Neural cell (in vitro differentiated cells): ENCODE data around the gene CDYL. TPM values are rescaled to one million over a fixed set of nuclear protein-coding genes. Genes with fewer than 3 reads are reported as not detected.

ENCODE experiments used
- H2AFZ ChIP-seq: fragments of 200-600, 300-800 bp; sonication (generic), shearing (Covaris generic); 2 replicates; pipeline ENCODE4 v1.6.0; 2014; ENCODE audit warnings: low read depth, mild to moderate bottlenecking, antibody characterized with exemption, low read length, moderate library complexity
- H3F3A ChIP-seq: fragments of 200-600 bp; shearing (Covaris generic); 2 replicates; pipeline ENCODE4 v1.6.1; 2016; ENCODE audit warnings: mild to moderate bottlenecking, moderate library complexity, mixed read lengths, antibody characterized with exemption, low read length; ENCODE audit not compliant: insufficient read depth, poor library complexity, severe bottlenecking
- H3K27ac ChIP-seq: fragments of 200-600, 300-800 bp; sonication (generic), shearing (Covaris generic); 2 replicates; pipeline ENCODE4 v1.5.1; 2014; ENCODE audit warnings: mild to moderate bottlenecking, low read length, moderate library complexity
- H3K27me3 ChIP-seq: fragments of 300-800, 200-600 bp; sonication (generic), shearing (Covaris generic); 2 replicates; pipeline ENCODE4 v1.6.0; 2014; ENCODE audit warnings: mild to moderate bottlenecking, low read depth, low read length, moderate library complexity; ENCODE audit not compliant: insufficient read depth
- H3K36me3 ChIP-seq: fragments of 300-800, 200-600 bp; sonication (generic), shearing (Covaris generic); 2 replicates; pipeline ENCODE4 v1.5.1; 2014; ENCODE audit warnings: mild to moderate bottlenecking, antibody characterized with exemption, low read length, moderate library complexity; ENCODE audit not compliant: insufficient read depth
- H3K4me2 ChIP-seq: fragments of 300-800, 200-600 bp; sonication (generic), shearing (Covaris generic); 2 replicates; pipeline ENCODE4 v1.6.0; 2014; ENCODE audit warnings: mild to moderate bottlenecking, low read length
- H3K4me3 ChIP-seq: fragments of 300-800, 200-600 bp; sonication (generic), shearing (Covaris generic); 2 replicates; pipeline ENCODE4 v1.5.1; 2014; ENCODE audit warnings: mild to moderate bottlenecking, low read length, moderate library complexity
- H3K79me2 ChIP-seq: fragments of 200-600 bp; shearing (Covaris generic); replicated peaks from 2 replicates; pipeline ENCODE4 v1.6.0; 2014; ENCODE audit warnings: mild to moderate bottlenecking, low read length, moderate library complexity; ENCODE audit not compliant: insufficient read depth
- H3K9ac ChIP-seq: fragments of 300-800, 200-600 bp; sonication (generic), shearing (Covaris generic); 2 replicates; pipeline ENCODE4 v1.6.1; 2016; ENCODE audit warnings: mild to moderate bottlenecking, low read length, mixed read lengths
- H3K9me2 ChIP-seq: fragments of 200-600 bp; shearing (Covaris generic); 2 replicates; pipeline ENCODE4 v1.6.1; 2016; ENCODE audit warnings: mild to moderate bottlenecking, low read length, mixed read lengths; ENCODE audit not compliant: insufficient read depth
- H3K9me3 ChIP-seq: fragments of 200-600, 300-800 bp; sonication (generic), shearing (Covaris generic); 2 replicates; pipeline ENCODE4 v1.6.1; 2016; ENCODE audit warnings: mild to moderate bottlenecking, mixed run types, low read length, moderate library complexity, mixed read lengths
- H4K20me1 ChIP-seq: fragments of 200-600 bp; shearing (Covaris generic); 2 replicates; pipeline ENCODE4 v1.6.1; 2016; ENCODE audit warnings: mild to moderate bottlenecking, mixed run types; ENCODE audit not compliant: insufficient read depth
- CTCF ChIP-seq: fragments of 450-650 bp; IDR thresholded peaks from 2 replicates; pipeline ENCODE4 v1.5.1; 2014; ENCODE audit warnings: antibody characterized with exemption, mild to moderate bottlenecking, moderate library complexity; ENCODE audit not compliant: poor library complexity, severe bottlenecking
- EP300 ChIP-seq: fragments of 450-650 bp; conservative IDR thresholded peaks from 2 replicates; pipeline ENCODE4 v1.6.1; 2014; ENCODE audit warnings: antibody characterized with exemption, mild to moderate bottlenecking, moderate library complexity; ENCODE audit not compliant: poor library complexity, severe bottlenecking
- EZH2 ChIP-seq: fragments of 200-600, 300-800 bp; shearing (Covaris generic), sonication (generic); IDR thresholded peaks from 2 replicates; pipeline ENCODE4 v1.6.1; 2014; ENCODE audit warnings: antibody characterized with exemption, low read length, borderline replicate concordance, mild to moderate bottlenecking; ENCODE audit not compliant: insufficient read depth, poor library complexity, severe bottlenecking
- MXI1 ChIP-seq: fragments of 450-650 bp; conservative IDR thresholded peaks from 2 replicates; pipeline ENCODE4 v1.6.1; 2014; ENCODE audit warnings: antibody characterized with exemption, mild to moderate bottlenecking; ENCODE audit not compliant: poor library complexity, severe bottlenecking
- POLR2AphosphoS5 ChIP-seq: IDR thresholded peaks from 2 replicates; pipeline ENCODE4 v1.6.1; 2012
- RAD21 ChIP-seq: fragments of 450-650 bp; conservative IDR thresholded peaks from 2 replicates; pipeline ENCODE4 v1.6.1; 2014; ENCODE audit warnings: antibody characterized with exemption, mild to moderate bottlenecking, moderate library complexity
- REST ChIP-seq: IDR thresholded peaks from 2 replicates; pipeline ENCODE4 v1.6.1; 2012; ENCODE audit warnings: borderline replicate concordance
- SMC3 ChIP-seq: fragments of 450-650 bp; conservative IDR thresholded peaks from 2 replicates; pipeline ENCODE4 v1.6.1; 2014; ENCODE audit warnings: antibody characterized with exemption, mild to moderate bottlenecking, moderate library complexity; ENCODE audit not compliant: poor library complexity
- TAF1 ChIP-seq: IDR thresholded peaks from 2 replicates; pipeline ENCODE4 v1.6.1; 2012; ENCODE audit warnings: low read depth
- polyA plus RNA-seq: library from polyadenylated mRNA; depleted of rRNA; stranded (reverse); fragments of >200 nt; gene quantifications from 2 replicates; pipeline ENCODE4 v1.2.3, GENCODE V29; 2014

Gene CDYL
- polyA plus RNA-seq, 1 donor from 2014 or later = 5.2 TPM

GRCh38 chr6:4983322-4983721 lies 207.1 kb downstream of the CDYL start:
- Histone ChIP-seq H3K9me3 (peaks cover 9% of the 10 kb centered on the region), H2AFZ (no peak overlapping the region), H3K36me3 (no peaks in the 10 kb centered on the region), H4K20me1 (no peaks in the 10 kb centered on the region), H3K9me2 (no peaks in the 10 kb centered on the region), H3K27ac (no peak overlapping the region), H3K27me3 (no peaks in the 10 kb centered on the region), H3K79me2 (no peaks in the 10 kb centered on the region), H3K9ac (no peak overlapping the region), H3K4me2 (no peak overlapping the region), H3K4me3 (no peak overlapping the region), H3F3A (no peaks in the 10 kb centered on the region)
- TF ChIP-seq RAD21 = no peak
- TF ChIP-seq REST = no peak
- TF ChIP-seq MXI1 = no peak
- TF ChIP-seq POLR2AphosphoS5 = no peak
- TF ChIP-seq TAF1 = no peak
- TF ChIP-seq SMC3 = no peak
- no peak for TF ChIP-seq EP300
- TF ChIP-seq CTCF = no peak
- TF ChIP-seq EZH2 = no peak

GRCh38 chr6:4986999-4987398 lies 210.8 kb downstream of the CDYL start:
- no peaks in the 10 kb centered on the region for H3K36me3 ChIP-seq
- H3K4me3 ChIP-seq = no peak overlapping the region
- H3K79me2 ChIP-seq = no peaks in the 10 kb centered on the region
- TF ChIP-seq POLR2AphosphoS5 = no peak
- TF ChIP-seq RAD21 = no peak
- TF ChIP-seq CTCF = no peak
- TF ChIP-seq EP300 = no peak
- no peak for TF ChIP-seq SMC3
- no peak for TF ChIP-seq MXI1
- TF ChIP-seq REST = no peak
- H3K27ac ChIP-seq = no peak overlapping the region
- no peaks in the 10 kb centered on the region for H3K27me3 ChIP-seq
- H3K9me3 ChIP-seq = no peaks in the 10 kb centered on the region
- H2AFZ ChIP-seq = no peak overlapping the region
- H3K9me2 ChIP-seq = no peaks in the 10 kb centered on the region
- no peaks in the 10 kb centered on the region for H3F3A ChIP-seq
- no peaks in the 10 kb centered on the region for H4K20me1 ChIP-seq
- H3K9ac ChIP-seq = no peak overlapping the region
- H3K4me2 ChIP-seq = no peak overlapping the region
